AG10803 (cell line): ENCODE measurements around the gene NXN.

Experiments used
- DNase-seq: peaks from one replicate; pipeline ENCODE4 v3.0.0; 2010; ENCODE audit warnings: low read depth
- H3K4me3 ChIP-seq: 2 replicates; pipeline ENCODE4 v1.5.1; 2011; ENCODE audit warnings: mild to moderate bottlenecking, low read length, control low read depth
- TF ChIP-seq, protein P1 (sequence below): conservative IDR thresholded peaks from 2 replicates; pipeline ENCODE4 v1.5.1; 2011; ENCODE audit warnings: mild to moderate bottlenecking, low read length, control low read depth, inconsistent platforms

The NXN gene

DNA sequence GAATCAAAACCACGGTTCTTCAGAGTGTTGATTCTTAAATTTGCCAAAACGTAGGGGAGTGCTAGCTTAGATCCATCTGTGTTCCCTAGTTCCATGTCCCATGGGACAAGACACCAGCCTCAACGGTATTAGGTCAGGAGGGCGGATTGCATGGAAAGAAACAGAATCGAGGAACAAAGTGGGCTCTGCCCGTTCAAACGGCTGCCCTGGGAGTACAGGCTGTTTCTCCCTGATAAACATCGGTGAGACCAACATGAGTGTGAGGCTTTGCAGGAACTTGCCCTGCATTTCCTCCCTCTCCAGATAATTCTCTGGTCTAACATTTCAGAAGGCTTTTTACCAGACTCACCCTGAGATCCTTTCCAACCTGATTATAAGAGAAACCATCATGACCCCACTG, 115.3 kb downstream of the NXN start:
- TF ChIP-seq, protein P1, sequence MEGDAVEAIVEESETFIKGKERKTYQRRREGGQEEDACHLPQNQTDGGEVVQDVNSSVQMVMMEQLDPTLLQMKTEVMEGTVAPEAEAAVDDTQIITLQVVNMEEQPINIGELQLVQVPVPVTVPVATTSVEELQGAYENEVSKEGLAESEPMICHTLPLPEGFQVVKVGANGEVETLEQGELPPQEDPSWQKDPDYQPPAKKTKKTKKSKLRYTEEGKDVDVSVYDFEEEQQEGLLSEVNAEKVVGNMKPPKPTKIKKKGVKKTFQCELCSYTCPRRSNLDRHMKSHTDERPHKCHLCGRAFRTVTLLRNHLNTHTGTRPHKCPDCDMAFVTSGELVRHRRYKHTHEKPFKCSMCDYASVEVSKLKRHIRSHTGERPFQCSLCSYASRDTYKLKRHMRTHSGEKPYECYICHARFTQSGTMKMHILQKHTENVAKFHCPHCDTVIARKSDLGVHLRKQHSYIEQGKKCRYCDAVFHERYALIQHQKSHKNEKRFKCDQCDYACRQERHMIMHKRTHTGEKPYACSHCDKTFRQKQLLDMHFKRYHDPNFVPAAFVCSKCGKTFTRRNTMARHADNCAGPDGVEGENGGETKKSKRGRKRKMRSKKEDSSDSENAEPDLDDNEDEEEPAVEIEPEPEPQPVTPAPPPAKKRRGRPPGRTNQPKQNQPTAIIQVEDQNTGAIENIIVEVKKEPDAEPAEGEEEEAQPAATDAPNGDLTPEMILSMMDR = no peak
- no peak overlapping the region for H3K4me3 ChIP-seq
- no peak for DNase-seq

DNA sequence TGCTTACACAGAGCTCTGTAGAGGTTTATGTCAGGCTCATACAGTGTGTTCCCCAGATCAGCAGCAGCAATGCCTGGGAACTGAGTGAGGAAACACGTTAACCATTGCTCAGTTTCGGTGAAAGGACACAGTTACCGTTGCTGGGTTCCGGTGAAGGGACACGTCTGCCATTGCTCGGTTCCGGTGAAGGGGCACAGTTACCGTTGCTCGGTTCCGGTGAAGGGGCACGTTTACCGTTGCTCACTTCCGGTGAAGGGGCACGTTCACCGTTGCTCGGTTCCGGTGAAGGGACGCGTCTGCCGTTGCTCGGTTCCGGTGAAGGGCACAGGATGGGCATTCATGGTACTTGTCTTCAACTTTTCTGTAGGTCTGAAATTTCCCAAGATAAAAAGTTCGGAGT, 115.7 kb downstream of the NXN start:
- TF ChIP-seq, protein P1 = no peak

DNA sequence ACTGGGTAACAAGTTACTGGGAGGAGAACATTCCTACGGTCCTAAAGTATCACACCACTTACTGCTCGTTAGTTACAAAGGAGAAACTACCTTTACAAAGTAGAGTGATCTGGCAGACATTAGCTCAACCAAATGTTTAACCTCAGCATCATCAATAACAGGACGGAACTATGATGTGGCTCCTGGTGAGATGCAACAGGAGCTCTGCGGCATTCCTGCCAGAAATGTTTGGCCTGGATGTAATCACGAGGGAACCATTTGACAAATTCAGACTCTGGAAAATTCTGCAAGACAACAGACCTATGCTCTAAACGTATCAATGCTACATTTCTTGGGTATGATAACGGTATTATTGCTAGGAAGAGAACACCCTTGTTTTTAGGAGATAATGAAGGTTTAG, 117.0 kb downstream of the NXN start:
- H3K4me3 ChIP-seq = no peak overlapping the region
- TF ChIP-seq, protein P1 = no peak

More for the DNA sequence above, 115.7 kb downstream of the NXN start:
- no peak for DNase-seq
- H3K4me3 ChIP-seq = no peak overlapping the region

DNA sequence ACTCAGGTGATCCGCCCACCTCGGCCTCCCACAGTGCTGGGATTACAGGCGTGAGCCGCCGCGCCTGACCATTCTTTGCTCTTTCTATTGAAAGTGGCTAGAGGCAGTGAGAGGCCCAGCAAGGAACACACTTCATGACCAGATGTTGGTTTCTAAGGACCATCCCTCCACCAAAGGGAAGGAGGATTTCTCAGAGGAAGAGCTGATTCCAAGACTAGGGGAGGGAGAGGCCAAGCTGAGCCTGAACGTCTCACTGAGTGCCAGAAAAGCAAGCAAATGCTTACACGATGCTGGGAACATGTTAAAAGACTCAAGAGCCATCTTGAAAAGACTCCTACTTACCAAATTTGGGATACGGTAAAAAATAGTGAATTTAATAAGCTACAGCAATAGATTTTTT, 118.2 kb downstream of the NXN start:
- DNase-seq = no peak
- no peak overlapping the region for H3K4me3 ChIP-seq
- TF ChIP-seq, protein P1 = no peak

More for the DNA sequence above, 117.0 kb downstream of the NXN start:
- no peak for DNase-seq

DNA sequence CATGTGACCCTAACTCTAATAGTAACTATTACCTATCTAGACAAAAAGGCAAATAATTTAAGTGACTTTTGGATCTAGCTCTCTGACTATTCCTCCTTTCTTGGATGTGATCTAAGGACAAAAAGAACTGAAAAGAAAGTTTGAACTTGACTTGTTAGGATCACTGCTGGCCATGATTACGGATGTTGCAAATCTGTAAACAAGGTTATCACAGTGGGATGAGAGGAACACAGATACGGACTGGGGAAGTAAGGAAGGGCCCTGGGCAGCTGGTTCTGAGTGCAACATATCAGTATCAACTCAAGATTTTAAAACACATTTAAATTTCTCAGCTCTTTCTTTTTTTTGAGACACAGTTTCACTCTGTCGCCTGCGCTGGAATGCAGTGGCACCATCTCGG, 118.8 kb downstream of the NXN start:
- no peak overlapping the region for H3K4me3 ChIP-seq
- TF ChIP-seq, protein P1 = no peak
- no peak for DNase-seq

DNA sequence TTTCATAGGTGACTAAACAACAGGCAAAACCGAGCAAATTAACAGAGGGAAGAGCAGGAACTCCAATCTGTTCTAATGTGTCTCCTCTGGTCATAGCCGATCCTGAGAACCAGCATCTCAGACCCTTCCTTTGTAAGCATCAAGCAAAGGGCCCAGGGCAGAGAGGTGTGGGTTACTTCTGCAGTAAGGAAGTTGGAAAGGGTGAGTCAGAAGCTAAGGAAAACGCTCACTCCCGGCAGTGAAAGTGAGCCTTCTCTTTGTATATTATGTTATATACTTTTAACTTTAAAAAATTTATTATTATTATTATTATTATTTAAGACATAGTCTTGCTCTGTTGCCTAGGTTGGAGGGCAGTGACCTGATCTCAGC, 119.8 kb downstream of the NXN start:
- no peak overlapping the region for H3K4me3 ChIP-seq
- no peak for DNase-seq
- TF ChIP-seq, protein P1 = no peak

DNA sequence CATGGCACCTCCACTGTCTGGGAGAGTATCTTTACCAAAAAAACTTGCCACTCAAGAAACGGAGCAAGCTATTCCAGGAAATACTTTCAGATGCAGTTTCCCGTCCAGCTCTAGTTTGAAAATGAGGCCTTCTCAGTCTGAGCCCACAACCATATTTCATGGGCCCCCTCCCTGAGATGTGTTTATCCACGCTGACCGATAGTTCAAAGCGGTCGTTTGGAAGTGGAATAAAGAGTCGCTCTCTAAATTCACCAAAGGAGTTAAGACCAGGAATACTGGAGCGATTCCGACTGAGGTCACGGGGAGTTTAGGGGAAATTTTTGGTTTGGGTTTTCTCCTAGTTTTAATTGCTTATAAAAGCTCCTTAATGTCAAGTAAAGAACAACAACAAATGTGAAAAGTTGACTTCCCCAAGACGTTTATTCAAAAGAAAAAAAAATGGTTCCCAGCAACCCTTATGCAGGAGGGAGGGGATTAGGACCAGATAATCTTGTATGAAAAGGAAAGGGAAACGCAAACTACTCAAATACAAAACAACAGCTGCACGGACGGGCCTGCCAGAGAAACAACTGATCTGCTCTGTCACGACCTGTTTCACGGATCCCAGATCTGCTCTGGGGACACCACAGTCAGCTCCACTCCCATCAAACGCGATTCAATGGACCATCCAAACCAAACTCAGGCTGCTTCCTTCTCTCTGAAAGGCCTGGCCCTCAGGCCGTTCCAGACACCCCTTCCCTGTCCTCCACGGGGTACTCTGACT, 120.3 kb downstream of the NXN start:
- TF ChIP-seq, protein P1 = no peak
- DNase-seq = no peak
- peak overlapping the region; percentile 12; the same call in 1 of the 2 replicates for H3K4me3 ChIP-seq
